Liver (tissue), 9 donors: Measurements from ENCODE around the gene AMOTL1. TPM values are rescaled to one million over a fixed set of nuclear protein-coding genes. Genes with fewer than 3 reads are reported as not detected.
A peak's percentile ranks its signal among the peaks of the same experiment; 100 is the strongest.

Experiments
- DNase-seq: peaks from one replicate; pipeline ENCODE4 v3.0.0-alpha.2; 2017; ENCODE audit warnings: low spot score
- H3K27ac ChIP-seq, 2 donors: one replicate each; pipeline ENCODE4 v1.7.0; 2013; ENCODE audit warnings: inconsistent platforms in 2 of 2, low read length in 2 of 2, control low read depth in 1 of 2, low read depth in 1 of 2, mild to moderate bottlenecking in 1 of 2
- H3K27me3 ChIP-seq, 4 donors: one replicate each; pipeline versions ENCODE4 v1.6.1 to v1.7.0; 2013; ENCODE audit warnings: low read length in 3 of 4, inconsistent platforms in 1 of 4, mild to moderate bottlenecking in 1 of 4, moderate library complexity in 1 of 4; ENCODE audit not compliant: control insufficient read depth in 4 of 4, insufficient read depth in 4 of 4
- H3K36me3 ChIP-seq, 4 donors: one replicate each; pipeline versions ENCODE4 v1.6.1 to v1.7.0; 2013; ENCODE audit warnings: low read length in 3 of 4, mild to moderate bottlenecking in 3 of 4, low read depth in 1 of 4, moderate library complexity in 1 of 4; ENCODE audit not compliant: control insufficient read depth in 4 of 4, insufficient read depth in 3 of 4
- H3K4me1 ChIP-seq, 4 donors: one replicate each; pipeline versions ENCODE4 v1.6.1 to v1.7.0; 2013; ENCODE audit warnings: low read length in 3 of 4, mild to moderate bottlenecking in 3 of 4, moderate library complexity in 1 of 4; ENCODE audit not compliant: control insufficient read depth in 4 of 4, insufficient read depth in 4 of 4
- H3K4me3 ChIP-seq, 3 donors: one replicate each; pipeline versions ENCODE4 v1.6.1 to v1.7.0; 2013; ENCODE audit warnings: low read length in 3 of 3, control low read depth in 1 of 3, low read depth in 1 of 3, mild to moderate bottlenecking in 1 of 3
- H3K9ac ChIP-seq, 2 donors: one replicate each; pipeline ENCODE4 v1.7.0; 2013; ENCODE audit warnings: low read length in 2 of 2, mild to moderate bottlenecking in 2 of 2, moderate library complexity in 2 of 2, control low read depth in 1 of 2, low read depth in 1 of 2
- H3K9me3 ChIP-seq, 4 donors: one replicate each; pipeline versions ENCODE4 v1.6.1 to v1.7.0; 2013; ENCODE audit warnings: low read length in 3 of 4; ENCODE audit not compliant: control insufficient read depth in 4 of 4
- ATF3 ChIP-seq: IDR thresholded peaks from 2 replicates; pipeline ENCODE4 v1.6.1; 2016; ENCODE audit warnings: antibody characterized with exemption
- CTCF ChIP-seq: fragments of 150-350 bp; IDR thresholded peaks from 2 replicates; pipeline ENCODE4 v1.5.1; 2017; ENCODE audit warnings: improper control_type of control experiment, low read depth, low read length; ENCODE audit not compliant: missing input control
- EGR1 ChIP-seq, 2 donors: IDR thresholded peaks; 2 replicates each; pipeline ENCODE4 v1.6.1; 2016 to 2018; ENCODE audit warnings: antibody characterized with exemption in 2 of 2, low read depth in 2 of 2
- FOXA1 ChIP-seq: IDR thresholded peaks from 2 replicates; pipeline ENCODE4 v1.6.1; 2016; ENCODE audit warnings: antibody characterized with exemption
- FOXA2 ChIP-seq: IDR thresholded peaks from 2 replicates; pipeline ENCODE4 v1.6.1; 2016; ENCODE audit warnings: antibody characterized with exemption
- GABPA ChIP-seq, 2 donors: IDR thresholded peaks in 1 of 2; conservative IDR thresholded peaks in 1 of 2; 2 replicates each; pipeline ENCODE4 v1.6.1; 2016; ENCODE audit warnings: antibody characterized with exemption in 2 of 2, mild to moderate bottlenecking in 1 of 2, moderate library complexity in 1 of 2
- HNF4A ChIP-seq, 2 donors: conservative IDR thresholded peaks; 2 replicates each; pipeline ENCODE4 v1.6.1; 2016; ENCODE audit warnings: antibody characterized with exemption in 2 of 2, mild to moderate bottlenecking in 2 of 2
- HNF4G ChIP-seq: IDR thresholded peaks from 2 replicates; pipeline ENCODE4 v1.6.1; 2016; ENCODE audit warnings: antibody characterized with exemption
- JUND ChIP-seq, 2 donors: IDR thresholded peaks; 2 replicates each; pipeline ENCODE4 v1.6.1; 2016; ENCODE audit warnings: antibody characterized with exemption in 2 of 2
- MAX ChIP-seq: IDR thresholded peaks from 2 replicates; pipeline ENCODE4 v1.6.1; 2016; ENCODE audit warnings: antibody characterized with exemption
- NR2F2 ChIP-seq: IDR thresholded peaks from 2 replicates; pipeline ENCODE4 v1.6.1; 2016; ENCODE audit warnings: antibody characterized with exemption
- RAD21 ChIP-seq, 2 donors: IDR thresholded peaks; 2 replicates each; pipeline ENCODE4 v1.6.1; 2016; ENCODE audit warnings: antibody characterized with exemption in 2 of 2, mild to moderate bottlenecking in 2 of 2
- REST ChIP-seq: IDR thresholded peaks from 2 replicates; pipeline ENCODE4 v1.6.1; 2016; ENCODE audit warnings: antibody characterized with exemption, mild to moderate bottlenecking
- RXRA ChIP-seq, 2 donors: IDR thresholded peaks; 2 replicates each; pipeline ENCODE4 v1.6.1; 2017 to 2018; ENCODE audit warnings: antibody characterized with exemption in 2 of 2, mild to moderate bottlenecking in 1 of 2
- SP1 ChIP-seq: IDR thresholded peaks from 2 replicates; pipeline ENCODE4 v1.6.1; 2018; ENCODE audit warnings: antibody characterized with exemption, mild to moderate bottlenecking
- TAF1 ChIP-seq: conservative IDR thresholded peaks from 2 replicates; pipeline ENCODE4 v1.6.1; 2016; ENCODE audit warnings: antibody characterized with exemption, mild to moderate bottlenecking
- YY1 ChIP-seq: IDR thresholded peaks from 2 replicates; pipeline ENCODE4 v1.6.1; 2016; ENCODE audit warnings: antibody characterized with exemption, mild to moderate bottlenecking
- ZBTB33 ChIP-seq: IDR thresholded peaks from 2 replicates; pipeline ENCODE4 v1.6.1; 2016; ENCODE audit warnings: antibody characterized with exemption
- WGBS: extraction: QIAGEN DNeasy Blood & Tissue Kit; methylation state at CpG from one replicate; pipeline ENCODE4 v1.1.7; 2013; 5-methylcytosine and 5-hydroxymethylcytosine counted together
- polyA plus RNA-seq, 2 donors: library from polyadenylated mRNA; stranded (reverse) in 1 of 2; unstranded in 1 of 2; fragments of 200-250 nt in 1 of 2; fragments of >200 nt in 1 of 2; fragmentation: Nextera tagmentation in 1 of 2; extraction: Ambion mirVana in 1 of 2; gene quantifications; one replicate each; pipeline versions ENCODE4 v1.2.1 to v1.2.3, GENCODE V29; 2013 to 2015
- total RNA-seq, 2 donors: library from RNA; depleted of rRNA; stranded (reverse); fragments of >200 nt; gene quantifications; one replicate each; pipeline ENCODE4 v1.2.3, GENCODE V29; 2014
- donor health status: healthy.
- donor health status: healthy.
- donor health status: healthy.
- donor health status: healthy.
- donor health status: healthy.

AMOTL1 gene
- total and polyA plus RNA-seq, 4 donors, result 2.2 to 29.5 (median 7.2) TPM

GRCh38 chr11:94844031-94844430, 75.9 kb downstream of the AMOTL1 start (continued):
- TF ChIP-seq ZBTB33 (no peak), TAF1 (no peak), RXRA (IDR thresholded peaks at IDR 0.05) (no peak)

GRCh38 chr11:94845622-94846021, 77.5 kb downstream of the AMOTL1 start:
- Histone ChIP-seq H3K27ac (peak overlapping the region; percentile 19 to 21), H3K4me1 (peaks cover 9 to 41% (median 36%) of the 10 kb centered on the region in 4 donors), H3K9me3 (no peaks in the 10 kb centered on the region), H3K36me3 (peaks cover 0 to 10% (median 1%) of the 10 kb centered on the region in 4 donors), H3K4me3 (no peak overlapping the region), H3K27me3 (no peaks in the 10 kb centered on the region), H3K9ac (no peak overlapping the region)
- 20% methylated on average over 3 of the region's 3 CpGs for WGBS
- TF ChIP-seq EGR1 (IDR thresholded peaks at IDR 0.05; ENCODE audit: low read depth in 2 of 2) (peak in 1 of 2 donors; percentile 19), NR2F2 (no peak), ZBTB33 (peak; percentile 69), MAX (peak; percentile 71), REST (peak; percentile 67), SP1 (peak; percentile 92), HNF4G (peak; percentile 21), RAD21 (IDR thresholded peaks at IDR 0.05) (peak; percentile 62 to 66), FOXA1 (peak; percentile 99), GABPA (IDR thresholded peaks at IDR 0.05 in 1 of 2, conservative IDR thresholded peaks at IDR 0.05 in 1 of 2) (no peak), HNF4A (conservative IDR thresholded peaks at IDR 0.05) (peak; percentile 83 to 89), RXRA (IDR thresholded peaks at IDR 0.05) (peak; percentile 98 to 99), JUND (IDR thresholded peaks at IDR 0.05) (peak; percentile 65 to 88), YY1 (peak; percentile 75), FOXA2 (peak; percentile 100), CTCF (no peak), ATF3 (no peak), TAF1 (no peak)
- DNase-seq, result no peak
